ENCODE data around the gene CDK11B. TPM values are rescaled to one million over a fixed set of nuclear protein-coding genes. Genes with fewer than 3 reads are reported as not detected.
A peak's percentile ranks its signal among the peaks of the same experiment; 100 is the strongest.

The CDK11B gene
- total RNA-seq, 2 experiments from 2014 or later = 42.0 to 44.3 TPM

DNA sequence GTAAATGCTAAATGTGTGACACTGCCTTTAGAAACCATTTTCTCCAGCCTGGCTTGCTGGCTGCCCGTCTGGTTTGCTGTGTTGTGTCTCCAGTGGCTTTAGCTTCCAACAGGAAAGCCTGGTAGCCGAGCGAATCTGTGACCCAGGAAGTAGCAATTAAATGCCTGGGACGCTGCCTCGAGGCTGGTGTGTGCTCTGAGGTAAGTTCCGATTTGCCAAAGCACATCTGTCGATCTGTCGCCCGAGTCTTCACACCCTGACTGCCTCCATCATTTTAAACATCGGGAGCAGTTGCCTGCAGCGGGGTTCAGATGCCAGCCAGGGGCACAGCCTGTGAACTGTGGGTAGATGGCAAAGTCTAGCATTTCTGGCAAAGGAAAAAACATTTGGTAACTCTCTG lies 41.3 kb downstream of the CDK11B start:
- DNase-seq = no peak
- peak overlapping the region; percentile 76 for H3K27ac Mint-ChIP-seq
- no peaks in the 10 kb centered on the region for H3K9me3 Mint-ChIP-seq
- POLR2A ChIA-PET = no interaction called here
- CTCF ChIA-PET = interaction anchor here (0.6 to 1.6 kb wide), 3 partner anchors 12 to 167 kb away, joined by 3 to 6 read pairs (median 3); no protein-coding TSS in a partner anchor
- H3K27me3 Mint-ChIP-seq = no peaks in the 10 kb centered on the region
- H3K4me3 Mint-ChIP-seq = peak overlapping the region; percentile 79
- peaks cover 7% of the 10 kb centered on the region for H3K36me3 Mint-ChIP-seq (ENCODE audit: low read depth)
- H3K4me1 Mint-ChIP-seq = peaks cover 26% of the 10 kb centered on the region

DNA sequence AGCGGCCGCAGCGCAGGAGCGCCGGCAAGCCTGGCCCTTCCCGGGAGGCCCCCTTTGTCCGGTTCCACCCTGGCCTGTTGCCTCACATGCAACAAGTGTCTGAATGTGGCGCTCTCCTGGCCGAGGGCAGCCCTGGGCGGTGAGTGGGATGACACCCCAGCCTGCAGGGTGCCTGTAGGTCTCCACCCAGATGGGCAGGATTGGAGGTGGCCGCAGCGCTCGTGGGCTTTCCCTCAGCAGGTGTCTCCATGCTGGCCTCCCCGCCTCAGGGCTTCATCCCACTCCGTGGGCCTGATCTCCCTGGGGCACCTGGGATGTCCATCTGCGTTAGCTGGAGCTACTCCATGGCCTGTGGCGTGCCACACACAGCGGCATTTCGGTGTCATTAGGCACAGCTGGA lies 42.0 kb downstream of the CDK11B start:
- no peak for DNase-seq
- ChIA-PET CTCF (interaction anchor here (0.6 to 1.6 kb wide), 3 partner anchors 10 to 63 kb away, joined by 3 to 6 read pairs (median 3); no protein-coding TSS in a partner anchor), POLR2A (no interaction called here)
- no peaks in the 10 kb centered on the region for H3K9me3 Mint-ChIP-seq
- peak overlapping the region; percentile 76 for H3K27ac Mint-ChIP-seq
- H3K27me3 Mint-ChIP-seq = no peaks in the 10 kb centered on the region
- H3K36me3 Mint-ChIP-seq (ENCODE audit: low read depth) = peaks cover 7% of the 10 kb centered on the region
- H3K4me3 Mint-ChIP-seq = peak overlapping the region; percentile 79
- peaks cover 30% of the 10 kb centered on the region for H3K4me1 Mint-ChIP-seq

DNA sequence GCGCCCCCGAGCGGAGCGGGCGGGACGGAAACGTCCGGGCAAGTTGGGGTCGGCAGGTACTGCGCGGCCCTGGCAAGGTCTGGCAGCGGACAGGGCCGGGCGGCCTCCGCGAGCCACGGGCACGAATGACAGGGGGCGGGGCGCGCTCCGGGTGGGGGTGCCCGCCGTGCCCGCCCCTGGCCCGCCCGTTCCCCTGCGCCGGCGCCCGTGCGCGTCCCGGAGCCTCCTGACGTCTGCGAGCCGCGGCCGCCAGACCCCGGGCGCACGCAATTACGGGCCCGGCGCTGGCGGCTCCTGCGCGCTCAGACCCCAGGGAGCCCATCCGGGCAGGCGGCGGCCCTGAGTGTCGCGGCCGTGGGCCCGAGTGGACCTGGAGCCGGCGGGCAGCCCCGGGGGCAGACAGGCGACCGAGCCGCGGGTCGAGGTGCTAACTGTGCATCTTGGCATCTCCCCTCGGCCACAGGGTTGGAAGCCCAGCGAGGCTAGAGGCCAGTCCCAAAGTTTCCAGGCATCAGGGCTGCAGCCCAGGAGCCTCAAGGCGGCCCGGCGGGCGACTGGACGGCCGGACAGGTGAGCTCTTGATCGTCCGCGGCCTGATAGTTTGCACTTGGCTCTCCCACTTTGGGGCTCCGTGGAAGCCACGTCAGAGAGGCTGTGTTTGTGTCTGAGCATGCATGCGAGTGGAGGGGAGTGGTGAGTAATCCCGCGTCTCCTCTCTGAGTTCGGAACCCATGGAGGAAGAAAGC lies 42.6 kb downstream of the CDK11B start:
- Mint-ChIP-seq H3K9me3 (no peaks in the 10 kb centered on the region), H3K36me3 (ENCODE audit: low read depth) (peaks cover 7% of the 10 kb centered on the region), H3K4me1 (peaks cover 30% of the 10 kb centered on the region), H3K4me3 (peak overlapping the region; percentile 79), H3K27me3 (no peaks in the 10 kb centered on the region), H3K27ac (peak overlapping the region; percentile 88)
- ChIA-PET POLR2A (interaction anchor here (0.5 kb wide), 1 partner anchor 63 kb away, joined by 3 read pairs; no protein-coding TSS in a partner anchor), CTCF (interaction anchor here (0.8 to 1.6 kb wide), 7 partner anchors 10 to 632 kb away, joined by 3 to 6 read pairs (median 3); no protein-coding TSS in a partner anchor)
- DNase-seq = peak; percentile 43

DNA sequence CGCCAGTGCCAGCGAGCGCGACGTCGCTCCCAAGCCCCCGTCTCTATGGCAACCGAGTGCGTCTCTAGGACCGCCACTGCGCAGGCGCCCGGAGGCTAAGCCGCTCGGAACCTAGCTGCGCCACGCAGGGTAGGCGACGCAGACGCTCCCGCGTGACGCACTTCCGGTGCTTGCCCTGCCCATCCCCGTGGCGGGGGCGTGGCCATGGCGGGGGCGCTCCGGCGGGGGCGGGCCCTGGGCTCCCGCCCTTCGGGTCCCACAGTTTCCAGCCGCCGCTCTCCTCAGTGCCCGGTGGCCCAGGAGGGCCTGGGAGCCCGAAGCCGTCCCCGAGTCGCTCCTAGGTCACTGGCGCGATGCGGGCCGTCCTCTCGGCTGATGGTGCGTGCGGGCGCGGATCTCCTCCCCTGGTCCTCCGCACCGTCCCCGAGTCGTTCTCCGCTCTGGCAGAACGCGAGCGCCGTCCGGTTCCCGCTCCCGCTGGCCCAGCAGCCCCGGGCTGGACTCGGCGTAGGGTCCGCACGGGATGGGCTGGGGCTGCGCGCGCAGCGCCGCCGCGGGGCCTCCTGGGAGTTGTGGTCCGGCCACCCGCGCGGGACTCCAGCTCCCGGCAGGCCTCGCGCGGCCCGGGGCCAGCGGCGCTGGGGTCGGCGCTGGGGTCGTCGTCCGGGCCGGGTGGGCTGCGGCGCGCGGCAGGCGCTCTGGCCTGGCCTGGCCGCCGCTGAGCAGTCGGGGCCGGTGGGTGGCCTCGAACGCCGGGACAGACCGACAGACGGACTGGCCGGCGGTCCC lies 43.4 kb downstream of the CDK11B start, which contains the start of gene MIB2:
Gene MIB2, plus strand, starts transcription at position 245 of the 789 bp plus-strand sequence. CDS start 7,953 bp downstream, outside the sequence.
- Mint-ChIP-seq H3K4me1 (peaks cover 30% of the 10 kb centered on the region), H3K36me3 (ENCODE audit: low read depth) (peaks cover 7% of the 10 kb centered on the region), H3K27me3 (no peaks in the 10 kb centered on the region), H3K27ac (peak within 1 kb of the TSS; percentile 97), H3K4me3 (peak within 1 kb of the TSS; percentile 89), H3K9me3 (no peaks in the 10 kb centered on the region)
- peak; percentile 97 for DNase-seq
- ChIA-PET POLR2A (interaction anchor here (0.5 kb wide), 1 partner anchor 64 kb away, joined by 3 read pairs; no protein-coding TSS in a partner anchor), CTCF (interaction anchor here (0.5 to 1.4 kb wide), 10 partner anchors 11 to 631 kb away, joined by 3 to 4 read pairs (median 3); partner anchors contain the start of gene CCNL2)

DNA sequence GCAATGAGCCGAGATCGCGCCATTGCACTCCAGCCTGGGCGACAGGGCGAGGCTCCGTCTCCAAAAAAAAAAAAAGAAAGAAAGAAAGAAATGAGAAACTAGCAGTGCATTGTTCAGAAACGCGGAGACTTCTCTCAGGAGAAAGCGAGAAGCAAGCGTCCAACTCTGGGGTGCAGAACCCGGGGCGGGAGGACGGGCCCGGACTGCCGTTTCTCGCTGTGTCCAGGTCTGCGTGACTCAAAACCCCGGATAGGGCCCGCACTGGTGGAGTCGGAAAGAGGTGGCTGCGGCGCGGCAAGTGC lies 43.9 kb downstream of the CDK11B start:
- Mint-ChIP-seq H3K36me3 (ENCODE audit: low read depth) (peaks cover 7% of the 10 kb centered on the region), H3K27ac (peak overlapping the region; percentile 97), H3K4me3 (peak overlapping the region; percentile 89), H3K9me3 (no peaks in the 10 kb centered on the region), H3K4me1 (peaks cover 30% of the 10 kb centered on the region), H3K27me3 (no peaks in the 10 kb centered on the region)
- no peak for DNase-seq
- ChIA-PET POLR2A (no interaction called here), CTCF (interaction anchor here (0.7 to 1.9 kb wide), 8 partner anchors 11 to 631 kb away, joined by 3 to 5 read pairs (median 3); partner anchors contain the start of gene CCNL2)

DNA sequence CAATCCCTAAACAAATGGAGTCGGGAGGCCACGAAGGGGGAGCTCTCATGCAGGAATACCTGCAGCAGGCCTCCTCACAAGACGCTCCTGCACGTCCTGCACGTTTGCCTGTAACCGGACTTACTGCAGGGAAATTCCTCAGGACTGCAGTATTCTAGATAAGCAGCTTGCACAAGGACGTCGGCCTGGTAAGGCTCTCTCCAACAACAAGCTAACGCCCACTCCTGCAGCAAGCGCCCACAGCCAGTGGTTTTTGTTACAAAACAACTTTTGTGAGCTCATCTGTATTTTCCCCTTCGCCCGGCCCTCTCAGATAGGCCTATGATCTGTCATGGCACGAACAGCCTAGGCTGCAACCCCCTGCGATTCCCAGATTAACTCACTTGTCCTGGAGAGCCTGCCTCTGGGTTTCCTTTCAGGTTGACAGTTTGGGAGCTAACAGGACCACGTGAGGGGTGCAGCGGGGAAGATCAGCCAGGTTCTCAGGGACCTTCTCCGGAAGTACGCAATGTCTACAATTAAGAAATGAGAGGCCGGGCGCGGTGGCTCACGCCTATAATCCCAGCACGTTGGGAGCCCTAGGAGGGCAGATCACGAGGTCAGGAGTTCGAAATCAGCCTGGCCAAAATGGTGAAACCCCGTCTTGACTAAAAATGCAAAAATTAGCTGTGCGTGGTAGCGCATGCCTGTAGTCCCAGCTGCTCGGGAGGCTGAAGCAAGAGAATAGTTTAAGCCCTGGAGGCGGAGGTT lies 44.4 kb downstream of the CDK11B start:
- POLR2A ChIA-PET = no interaction called here
- peak; percentile 65 for DNase-seq
- H3K9me3 Mint-ChIP-seq = no peaks in the 10 kb centered on the region

DNA sequence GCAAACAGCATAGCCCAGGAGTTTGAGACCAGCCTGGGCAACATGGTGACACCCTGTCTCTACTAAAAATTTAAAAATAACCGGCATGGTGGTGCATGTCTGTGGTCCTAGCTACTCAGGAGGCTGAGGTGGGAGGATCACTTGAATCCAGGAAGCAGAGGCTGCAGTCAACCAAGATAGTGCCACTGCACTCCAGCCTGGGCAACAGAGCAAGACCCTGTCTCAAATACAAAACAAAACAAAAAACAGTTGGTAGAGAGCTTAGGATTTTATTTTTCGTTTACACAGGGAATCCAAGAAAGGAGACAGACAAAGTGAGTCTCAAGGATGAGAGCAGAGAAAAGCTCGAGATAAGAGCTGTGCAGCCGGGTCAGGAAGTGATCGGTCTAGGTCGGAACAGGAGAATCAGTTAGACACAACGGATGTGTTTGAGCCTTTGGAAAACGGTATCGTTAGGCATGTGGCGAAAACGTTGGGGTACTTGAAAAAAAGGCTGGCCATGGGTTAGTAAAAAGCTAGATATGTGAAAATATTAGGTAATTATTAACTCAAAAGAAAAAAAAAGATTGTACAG lies 45.2 kb downstream of the CDK11B start:
- H3K9me3 Mint-ChIP-seq = no peaks in the 10 kb centered on the region

More for the DNA sequence above, 44.4 kb downstream of the CDK11B start:
- Mint-ChIP-seq H3K27ac (peak overlapping the region; percentile 97), H3K4me3 (peak overlapping the region; percentile 89), H3K4me1 (peaks cover 30% of the 10 kb centered on the region), H3K27me3 (no peaks in the 10 kb centered on the region), H3K36me3 (ENCODE audit: low read depth) (peaks cover 7% of the 10 kb centered on the region)
- CTCF ChIA-PET = interaction anchor here (0.5 to 1.9 kb wide), 12 partner anchors 11 to 294 kb away, joined by 3 to 5 read pairs (median 3); partner anchors contain the start of genes CCNL2 and FNDC10

DNA sequence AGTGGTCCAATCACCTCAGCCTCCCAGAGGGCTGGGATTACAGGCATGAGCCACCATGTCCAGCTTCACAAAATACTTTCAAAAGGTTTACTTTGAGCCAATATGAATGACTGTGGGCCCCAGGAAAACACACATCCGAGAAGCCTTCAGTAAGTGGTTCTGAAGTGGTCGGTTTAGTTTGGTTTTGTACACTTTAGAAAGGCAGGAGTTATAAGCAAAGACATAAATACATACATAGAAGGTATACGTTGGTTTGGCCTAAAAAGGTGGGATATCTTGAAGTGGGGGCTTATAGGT lies 46.8 kb downstream of the CDK11B start:
- DNase-seq = no peak
- peaks cover 31% of the 10 kb centered on the region for H3K4me1 Mint-ChIP-seq
- ChIA-PET POLR2A (no interaction called here), CTCF (no interaction called here)
- H3K27ac Mint-ChIP-seq = no peak overlapping the region
- peaks cover 4% of the 10 kb centered on the region for H3K36me3 Mint-ChIP-seq (ENCODE audit: low read depth)
- H3K4me3 Mint-ChIP-seq = no peak overlapping the region
- no peaks in the 10 kb centered on the region for H3K9me3 Mint-ChIP-seq
- H3K27me3 Mint-ChIP-seq = no peaks in the 10 kb centered on the region

More for the DNA sequence above, 45.2 kb downstream of the CDK11B start:
- H3K4me1 Mint-ChIP-seq = peaks cover 30% of the 10 kb centered on the region
- ChIA-PET POLR2A (interaction anchor here (0.6 kb wide), 1 partner anchor 651 kb away, joined by 3 read pairs; no protein-coding TSS in a partner anchor), CTCF (interaction anchor here (0.7 to 1.9 kb wide), 8 partner anchors 10 to 295 kb away, joined by 3 to 5 read pairs (median 3); partner anchors contain the start of gene FNDC10)
- H3K4me3 Mint-ChIP-seq = peak overlapping the region; percentile 89
- H3K27me3 Mint-ChIP-seq = no peaks in the 10 kb centered on the region
- DNase-seq = no peak
- H3K36me3 Mint-ChIP-seq (ENCODE audit: low read depth) = peaks cover 7% of the 10 kb centered on the region
- H3K27ac Mint-ChIP-seq = peak overlapping the region; percentile 97

DNA sequence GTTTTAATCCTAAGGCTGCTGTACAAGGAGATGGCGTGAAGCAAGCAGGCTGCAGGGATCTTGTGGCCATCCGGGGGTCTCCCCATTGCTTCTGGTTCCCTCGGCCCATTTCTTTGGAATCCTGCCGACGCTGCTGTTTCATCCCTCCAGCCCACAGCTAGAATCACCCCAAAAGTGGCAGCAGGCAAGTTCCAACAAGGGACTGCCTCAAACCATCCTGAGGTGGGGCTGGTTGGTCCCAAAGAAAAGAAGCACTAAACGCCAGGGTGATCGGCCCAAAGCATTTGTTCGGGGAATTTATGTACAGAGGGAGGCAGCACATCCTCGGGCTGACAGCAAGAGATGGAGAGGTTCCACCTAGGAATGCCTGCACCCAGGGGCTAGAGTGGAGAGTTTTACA lies 48.0 kb downstream of the CDK11B start:
- no peaks in the 10 kb centered on the region for H3K27me3 Mint-ChIP-seq
- peaks cover 4% of the 10 kb centered on the region for H3K36me3 Mint-ChIP-seq (ENCODE audit: low read depth)
- no peak for DNase-seq
- ChIA-PET POLR2A (no interaction called here), CTCF (no interaction called here)
- no peak overlapping the region for H3K27ac Mint-ChIP-seq
- H3K4me1 Mint-ChIP-seq = peaks cover 31% of the 10 kb centered on the region
- no peak overlapping the region for H3K4me3 Mint-ChIP-seq
- H3K9me3 Mint-ChIP-seq = no peaks in the 10 kb centered on the region

DNA sequence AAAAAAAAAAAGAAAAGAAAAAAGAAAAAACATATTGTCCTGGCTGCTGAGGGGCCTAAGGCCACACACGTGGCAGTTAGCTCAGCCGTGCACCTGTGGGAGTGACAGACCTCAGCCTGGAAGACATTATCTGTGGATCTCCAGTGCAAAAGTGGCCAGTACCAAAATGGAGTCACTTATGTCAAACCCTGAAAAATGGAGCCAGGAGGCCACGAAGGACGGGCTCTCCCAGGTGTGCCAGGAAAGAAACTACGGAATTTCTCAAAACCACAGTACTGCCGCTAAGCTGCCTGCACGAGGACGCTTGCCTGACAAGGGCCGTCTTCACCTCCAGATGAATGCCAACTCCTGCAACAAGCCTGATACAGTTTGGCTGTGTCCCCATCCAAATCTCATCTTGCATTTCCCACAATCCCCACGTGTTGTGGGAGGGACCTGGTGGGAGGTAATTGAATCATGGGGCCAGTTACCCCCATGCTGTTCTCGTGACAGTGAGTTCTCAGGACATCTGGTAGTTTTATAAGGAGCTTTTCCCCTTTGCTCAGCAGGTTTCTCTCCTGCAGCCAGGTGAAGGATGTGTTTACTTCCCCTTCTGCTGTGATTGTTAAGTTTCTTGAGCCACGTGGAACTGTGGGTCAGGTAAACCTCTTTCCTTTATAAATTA lies 48.9 kb downstream of the CDK11B start:
- CTCF ChIA-PET = interaction anchor here (0.7 kb wide), 1 partner anchor 220 kb away, joined by 4 read pairs; no protein-coding TSS in a partner anchor
- Mint-ChIP-seq H3K4me1 (peaks cover 31% of the 10 kb centered on the region), H3K27me3 (no peaks in the 10 kb centered on the region), H3K36me3 (ENCODE audit: low read depth) (peaks cover 4% of the 10 kb centered on the region), H3K9me3 (no peaks in the 10 kb centered on the region), H3K4me3 (no peak overlapping the region), H3K27ac (no peak overlapping the region)
- no peak for DNase-seq
- POLR2A ChIA-PET = no interaction called here

DNA sequence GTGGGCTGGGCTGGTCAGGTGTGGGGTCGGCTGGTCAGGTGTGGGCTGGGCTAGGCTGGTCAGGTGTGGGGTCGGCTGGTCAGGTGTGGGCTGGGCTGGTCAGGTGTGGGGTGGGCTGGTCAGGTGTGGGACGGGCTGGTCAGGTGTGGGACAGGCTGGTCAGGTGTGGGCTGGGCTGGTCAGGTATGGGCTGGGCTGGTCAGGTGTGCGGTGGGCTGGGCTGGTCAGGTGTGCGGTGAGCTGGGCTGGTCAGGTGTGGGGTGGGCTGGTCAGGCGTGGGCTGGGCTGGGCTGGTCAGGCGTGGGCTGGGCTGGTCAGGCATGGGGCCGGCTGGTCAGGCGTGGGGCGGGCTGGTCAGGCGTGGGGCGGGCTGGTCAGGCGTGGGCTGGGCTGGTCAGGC lies 52.6 kb downstream of the CDK11B start:
- DNase-seq = no peak
- Mint-ChIP-seq H3K36me3 (ENCODE audit: low read depth) (no peaks in the 10 kb centered on the region), H3K4me3 (no peak overlapping the region), H3K4me1 (peaks cover 14% of the 10 kb centered on the region), H3K9me3 (no peaks in the 10 kb centered on the region), H3K27ac (no peak overlapping the region), H3K27me3 (no peaks in the 10 kb centered on the region)
- ChIA-PET POLR2A (no interaction called here), CTCF (interaction anchor here (1.4 kb wide), 1 partner anchor 9 kb away, joined by 6 read pairs; no protein-coding TSS in a partner anchor)

DNA sequence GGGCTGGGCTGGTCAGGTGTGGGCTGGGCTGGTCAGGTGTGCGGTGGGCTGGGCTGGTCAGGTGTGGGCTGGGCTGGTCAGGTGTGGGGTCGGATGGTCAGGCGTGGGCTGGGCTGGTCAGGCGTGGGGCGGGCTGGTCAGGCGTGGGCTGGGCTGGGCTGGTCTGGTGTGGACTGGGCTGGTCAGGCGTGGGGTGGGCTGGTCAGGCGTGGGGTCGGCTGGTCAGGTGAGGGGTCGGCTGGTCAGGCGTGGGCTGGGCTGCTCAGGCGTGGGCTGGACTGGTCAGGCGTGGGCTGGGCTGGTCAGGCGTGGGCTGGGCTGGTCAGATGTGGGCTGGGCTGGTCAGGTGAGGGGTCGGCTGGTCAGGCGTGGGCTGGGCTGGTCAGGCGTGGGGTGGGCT lies 53.1 kb downstream of the CDK11B start:
- H3K4me1 Mint-ChIP-seq = peaks cover 14% of the 10 kb centered on the region
- no peak for DNase-seq
- no peak overlapping the region for H3K4me3 Mint-ChIP-seq
- POLR2A ChIA-PET = no interaction called here
- CTCF ChIA-PET = no interaction called here
- H3K27ac Mint-ChIP-seq = no peak overlapping the region
- no peaks in the 10 kb centered on the region for H3K36me3 Mint-ChIP-seq (ENCODE audit: low read depth)
- no peaks in the 10 kb centered on the region for H3K9me3 Mint-ChIP-seq
- H3K27me3 Mint-ChIP-seq = no peaks in the 10 kb centered on the region

Measured in activated CD4-positive, alpha-beta T cell treated with anti-CD3 and anti-CD28 coated beads, Interleukin-2, amount 10 ng/mL, durations not matched to agents 7 days and 5 days (primary cell).